NCI-H446 (cell line): ENCODE results near the gene ACSM4.
"Not testable (repeated sequence)": the region's sequence is repeated elsewhere in the genome, so short reads cannot be mapped to it uniquely, and the experiment has no call there.

Experiments used
- DNase-seq, 2 experiments: peaks; one replicate each; lab custom pipeline; 2025; lab: John Stamatoyannopoulos, UW

ACSM4 gene

GRCh38 chr12:7303772-7304171 lies at the start of gene ACSM4:
TSS of gene ACSM4 (plus strand) at chr12:7304072. CDS start at chr12:7304332, 260 bp downstream.
- DNase-seq: no peak

DNA sequence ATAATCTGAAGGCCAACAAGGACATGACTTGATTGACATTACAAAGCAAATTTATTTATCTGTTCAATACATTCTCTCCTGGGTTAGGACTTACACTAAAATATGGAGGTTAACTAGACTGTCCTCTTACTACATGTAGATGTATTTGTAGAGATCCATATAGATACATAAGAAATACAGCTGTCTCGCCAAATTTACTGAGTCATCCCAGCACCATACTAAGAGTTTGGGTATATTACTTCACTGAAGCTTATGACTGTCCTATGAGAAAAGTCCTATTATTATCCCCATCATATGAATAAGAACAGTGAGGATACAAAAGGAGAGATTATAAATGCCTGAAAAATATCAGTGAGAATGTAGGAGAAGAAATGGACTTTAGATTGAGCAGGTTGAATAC lies 44.8 kb upstream of the ACSM4 start:
- no peak for DNase-seq

GRCh38 chr12:7264538-7264937 lies 39.3 kb upstream of the ACSM4 start:
- DNase-seq: no peak

DNA sequence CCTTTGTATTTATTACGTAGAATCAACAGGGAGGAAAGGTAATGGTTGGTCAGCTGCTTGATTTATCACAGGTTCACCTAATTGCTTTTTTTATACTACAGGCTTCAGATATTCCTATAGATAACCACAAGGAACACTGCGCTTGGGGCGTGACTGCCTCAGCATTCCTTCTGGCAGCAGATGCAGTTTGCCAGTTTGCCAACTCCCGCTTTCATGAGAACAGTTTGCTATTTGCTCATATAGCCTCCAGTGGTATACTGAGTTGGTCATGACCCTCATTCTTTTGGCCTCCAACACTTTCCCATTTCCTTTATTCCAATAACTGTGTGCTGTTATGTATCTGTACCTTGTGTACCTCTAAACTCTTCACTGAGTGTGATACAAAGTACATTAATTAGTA lies 38.6 kb upstream of the ACSM4 start:
- no peak for DNase-seq

- DNase-seq: no peak
Measured at GRCh38 chr12:7269273-7269672, 34.6 kb upstream of the ACSM4 start.

GRCh38 chr12:7271893-7272514 lies 31.9 kb upstream of the ACSM4 start:
- DNase-seq: no peak

- not testable (repeated sequence) for DNase-seq
Measured at GRCh38 chr12:7275482-7275881, 28.4 kb upstream of the ACSM4 start.

DNA sequence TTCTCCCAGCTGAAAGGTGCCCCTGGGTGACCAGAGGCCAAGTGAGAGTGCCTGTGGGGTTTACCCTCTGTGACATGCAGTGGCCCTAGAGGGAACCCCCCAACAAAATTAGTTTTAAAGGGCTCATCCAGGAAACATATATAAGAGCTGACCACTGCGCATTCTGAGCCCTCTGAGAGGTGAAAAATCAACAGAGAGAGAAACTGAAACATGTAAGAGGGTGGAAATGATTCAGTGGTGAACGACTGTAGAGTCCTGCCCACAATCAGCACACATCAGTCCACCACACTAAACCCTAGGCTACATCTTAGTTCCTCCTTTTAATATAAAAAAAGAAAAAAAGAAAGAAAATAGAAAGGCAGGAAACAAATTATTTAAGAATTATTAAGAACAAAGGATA lies 21.0 kb upstream of the ACSM4 start:
- no peak for DNase-seq

- DNase-seq: no peak
Measured at GRCh38 chr12:7289743-7290142, 14.1 kb upstream of the ACSM4 start.

DNA sequence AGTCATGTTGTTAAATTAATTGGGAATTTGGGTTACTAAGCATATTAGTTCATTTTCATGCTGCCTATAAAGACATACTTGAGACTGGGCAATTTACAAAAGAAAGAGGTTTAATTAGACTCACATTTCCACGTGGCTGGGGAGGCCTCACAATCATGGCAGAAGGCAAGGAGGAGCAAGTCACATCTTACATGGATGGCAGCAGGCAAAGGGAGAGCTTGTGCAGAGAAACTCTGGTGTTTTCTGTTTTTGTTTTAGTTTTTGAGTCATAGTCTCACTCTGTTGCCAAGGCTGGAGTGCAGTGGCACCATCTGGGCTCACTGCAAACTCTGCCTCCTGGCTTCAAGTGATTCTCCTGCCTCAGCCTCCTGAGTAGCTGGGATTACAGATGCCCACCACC lies 13.3 kb upstream of the ACSM4 start:
- DNase-seq: not testable (repeated sequence)

- DNase-seq: no peak
Measured at GRCh38 chr12:7292300-7292699, 11.6 kb upstream of the ACSM4 start.

- DNase-seq: no peak
Measured at GRCh38 chr12:7293670-7294069, 10.2 kb upstream of the ACSM4 start.

DNA sequence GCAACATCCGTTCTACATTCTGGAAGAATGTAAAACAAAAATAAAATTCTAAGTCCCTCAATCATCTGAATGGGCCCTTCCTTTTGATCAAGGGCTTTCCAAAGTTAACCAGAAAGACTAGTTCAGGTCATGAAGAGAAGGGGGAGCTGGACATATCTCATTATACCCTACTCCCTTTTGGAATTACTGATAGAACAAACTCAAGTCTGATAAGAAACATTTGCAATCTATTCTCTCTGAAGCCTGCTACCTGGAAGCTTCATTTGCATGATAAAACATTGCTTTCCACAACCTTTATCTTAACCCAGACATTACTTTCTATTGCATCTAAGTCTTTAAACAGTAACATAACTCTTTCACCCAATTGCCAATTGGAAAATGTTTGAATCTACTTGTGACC lies 8.3 kb upstream of the ACSM4 start:
- no peak for DNase-seq

GRCh38 chr12:7297865-7298264 lies 6.0 kb upstream of the ACSM4 start:
- no peak for DNase-seq

DNA sequence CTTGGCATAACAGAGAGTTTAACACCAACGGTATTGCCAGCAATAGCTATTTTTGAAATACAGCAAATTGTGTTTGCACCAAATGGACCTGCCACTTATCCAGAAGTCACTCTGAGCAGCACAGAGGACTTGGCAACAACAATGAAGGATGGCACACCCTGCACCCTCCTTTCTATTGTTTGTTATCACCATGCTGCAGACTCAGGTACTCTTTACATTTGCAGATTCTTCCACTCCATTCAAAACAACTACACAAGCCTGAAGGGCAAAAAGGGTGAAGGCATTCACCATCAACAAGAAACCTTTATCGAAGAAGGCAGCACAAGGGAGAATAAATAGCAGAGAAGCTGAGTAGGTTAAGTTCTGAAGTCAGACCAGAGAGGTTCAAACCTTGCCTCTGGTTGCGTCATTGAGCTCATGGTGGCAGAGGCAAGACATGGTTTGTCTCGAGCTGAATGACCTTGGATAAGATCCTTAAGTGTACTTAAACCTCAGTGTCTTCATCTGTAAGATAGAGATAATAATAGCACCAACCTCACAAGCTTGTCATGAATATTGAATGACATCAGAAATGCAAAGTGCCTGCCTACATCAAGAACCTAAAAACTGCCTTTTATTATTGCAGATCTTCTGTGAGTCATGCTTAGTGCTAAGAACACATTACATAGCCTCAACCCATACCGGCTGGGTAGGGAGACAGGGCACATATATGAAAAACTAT lies 1.4 kb upstream of the ACSM4 start:
- no peak for DNase-seq

DNA sequence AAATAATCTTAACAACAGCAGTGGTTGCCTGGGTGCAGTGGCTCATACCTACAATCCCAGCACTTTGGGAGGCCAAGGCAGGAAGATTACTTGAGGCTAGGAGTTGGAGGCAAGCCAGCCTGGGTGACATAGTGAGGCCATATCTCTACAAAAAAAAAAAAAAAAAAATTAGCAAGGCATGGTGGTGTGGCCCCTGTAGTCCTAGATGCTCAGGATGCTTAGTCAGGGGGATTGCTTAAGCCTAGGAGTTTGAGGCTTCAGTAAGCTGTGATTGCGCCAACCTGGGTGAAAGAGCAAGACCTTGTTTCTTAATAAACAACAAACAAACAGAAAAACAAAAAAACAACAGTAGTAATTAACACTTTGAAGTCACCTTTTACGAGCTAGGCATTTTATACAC lies 642 bp upstream of the ACSM4 start:
- DNase-seq: no peak

DNA sequence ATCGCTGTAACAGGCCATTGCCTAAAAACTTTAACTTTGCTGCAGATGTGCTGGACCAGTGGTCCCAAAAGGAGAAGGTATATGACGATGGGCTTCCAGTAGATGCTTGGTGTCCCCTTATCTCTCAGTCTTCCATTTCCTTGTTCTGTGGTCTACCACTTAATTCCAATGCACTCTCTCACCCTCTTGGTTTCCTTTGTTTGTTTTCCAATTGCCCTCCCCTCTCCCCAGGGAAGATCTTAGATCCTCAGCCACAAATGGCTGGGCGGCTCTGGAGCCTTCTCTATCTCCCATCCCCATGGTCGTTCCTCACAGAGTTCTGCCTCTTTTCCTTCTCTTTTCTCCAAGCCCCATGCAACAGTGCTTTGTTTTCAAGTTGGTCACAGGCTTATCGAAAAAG lies 584 bp downstream of the ACSM4 start:
- DNase-seq: no peak

- DNase-seq: no peak
Measured at GRCh38 chr12:7310070-7310469, 6.2 kb downstream of the ACSM4 start.

DNA sequence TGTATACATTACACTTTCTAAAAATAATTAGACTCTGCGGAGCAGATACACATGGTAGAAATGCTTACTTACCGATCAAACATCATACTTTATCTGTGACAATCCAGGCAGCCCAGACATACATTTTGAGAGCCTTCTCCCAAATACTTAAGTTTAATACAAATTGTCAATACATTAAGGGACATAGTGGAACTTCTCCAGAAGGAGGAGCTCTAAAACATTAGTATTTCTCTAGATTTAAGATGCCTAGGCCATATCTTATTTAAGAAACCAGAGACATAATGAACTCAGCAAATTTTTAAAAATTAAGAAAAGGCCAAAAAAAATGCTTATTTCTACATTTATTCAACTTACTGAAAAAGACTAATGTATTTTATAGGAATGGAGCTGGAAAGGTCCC lies 16.1 kb downstream of the ACSM4 start:
- DNase-seq: no peak

GRCh38 chr12:7321624-7322023 lies 17.8 kb downstream of the ACSM4 start:
- no peak for DNase-seq

- no peak for DNase-seq
Measured at GRCh38 chr12:7322599-7322998, 18.7 kb downstream of the ACSM4 start.

DNA sequence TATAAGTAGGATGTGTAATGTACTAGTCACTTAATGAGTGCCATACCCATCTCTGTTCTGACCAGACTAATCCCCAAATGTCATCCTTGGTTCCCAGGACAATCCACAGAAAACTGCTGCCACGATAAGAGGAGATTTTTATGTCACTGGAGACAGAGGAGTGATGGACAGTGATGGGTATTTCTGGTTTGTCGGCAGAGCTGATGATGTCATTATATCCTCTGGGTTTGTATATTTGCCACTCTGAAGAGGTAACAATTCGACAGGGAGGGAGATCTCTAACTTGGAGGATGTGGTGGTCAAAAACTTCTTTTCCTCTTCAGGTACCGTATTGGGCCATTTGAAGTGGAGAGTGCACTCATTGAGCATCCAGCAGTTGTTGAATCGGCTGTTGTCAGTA lies 20.3 kb downstream of the ACSM4 start:
- DNase-seq: no peak

DNA sequence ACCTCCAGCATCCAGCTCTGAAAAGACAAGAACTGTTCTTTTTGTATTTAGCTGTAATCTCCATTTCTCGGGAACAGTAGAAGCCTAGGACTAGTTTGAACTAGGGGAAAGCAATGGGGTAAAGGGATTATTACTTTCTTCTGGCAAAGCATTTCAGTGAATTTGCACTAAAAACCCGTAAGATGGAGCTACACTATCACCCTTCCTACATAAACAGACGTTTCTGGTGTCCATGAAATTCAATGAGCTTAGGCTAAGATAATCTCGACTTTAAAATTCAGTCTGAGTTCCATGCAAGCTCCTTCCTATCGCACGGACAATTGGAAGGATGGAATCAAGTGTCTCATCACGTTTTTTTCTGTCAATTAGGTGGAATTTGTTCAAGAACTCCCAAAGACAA lies 24.0 kb downstream of the ACSM4 start:
- DNase-seq: no peak

DNA sequence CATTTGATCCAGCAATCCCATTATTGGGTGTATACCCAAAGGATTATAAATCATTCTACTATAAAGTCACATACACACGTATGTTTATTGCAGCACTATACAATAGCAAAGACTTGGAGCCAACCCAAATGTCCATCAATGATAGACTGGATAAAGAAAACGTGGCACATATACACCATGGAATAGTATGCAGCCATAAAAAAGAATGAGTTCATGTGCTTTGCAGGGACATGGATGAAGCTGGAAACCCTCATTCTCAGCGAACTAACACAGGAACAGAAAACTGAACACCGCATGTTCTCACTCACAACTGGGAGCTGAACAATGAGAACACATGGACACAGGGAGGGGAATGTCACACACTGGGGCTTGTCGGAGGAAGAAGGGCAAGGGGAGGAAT lies 33.9 kb downstream of the ACSM4 start:
- not testable (repeated sequence) for DNase-seq
